GM21526 (cell line): ENCODE data around the gene SSPN.

Experiments used
- ATAC-seq: cut with Tn5 transposase; IDR thresholded peaks from one replicate; pipeline ENCODE4 v1.9.1; 2021; ENCODE audit warnings: moderate library complexity; ENCODE audit not compliant: unreplicated experiment, low FRiP score

SSPN gene

GRCh38 chr12:26252946-26253345 is 57.6 kb downstream of the SSPN start:
- ATAC-seq: no peak

GRCh38 chr12:26255893-26256645 is 60.7 kb downstream of the SSPN start:
- ATAC-seq: no peak

GRCh38 chr12:26264215-26264838 is 69.0 kb downstream of the SSPN start:
- no peak for ATAC-seq

GRCh38 chr12:26265606-26266005 is 70.2 kb downstream of the SSPN start:
- no peak for ATAC-seq

- ATAC-seq: no peak
These were observed 71.5 kb downstream of the SSPN start for GRCh38 chr12:26266881-26267280.

- no peak for ATAC-seq
These were observed 73.6 kb downstream of the SSPN start for GRCh38 chr12:26268841-26269561.

- no peak for ATAC-seq
These were observed 74.3 kb downstream of the SSPN start for GRCh38 chr12:26269562-26270284.

GRCh38 chr12:26271024-26271423 is 75.7 kb downstream of the SSPN start:
- no peak for ATAC-seq

GRCh38 chr12:26271889-26272492 is 76.6 kb downstream of the SSPN start:
- no peak for ATAC-seq

- ATAC-seq: no peak
These were observed 77.5 kb downstream of the SSPN start for GRCh38 chr12:26272851-26273250.

- no peak for ATAC-seq
These were observed 78.4 kb downstream of the SSPN start for GRCh38 chr12:26273811-26274210.

- ATAC-seq: peak; percentile 88
These were observed 79.3 kb downstream of the SSPN start for GRCh38 chr12:26274441-26275312.

GRCh38 chr12:26275313-26276131 is 80.1 kb downstream of the SSPN start:
- ATAC-seq: no peak

- ATAC-seq: no peak
These were observed 81.3 kb downstream of the SSPN start for GRCh38 chr12:26276709-26277108.

- ATAC-seq: no peak
These were observed 82.3 kb downstream of the SSPN start for GRCh38 chr12:26277506-26278246.

- no peak for ATAC-seq
These were observed 82.9 kb downstream of the SSPN start for GRCh38 chr12:26278266-26278665.

GRCh38 chr12:26278666-26279065 is 83.3 kb downstream of the SSPN start:
- no peak for ATAC-seq

GRCh38 chr12:26279091-26279490 is 83.7 kb downstream of the SSPN start:
- no peak for ATAC-seq
